LHCN-M2 (cell line): ENCODE results near the gene OR5H14. TPM values are rescaled to one million over a fixed set of nuclear protein-coding genes. Genes with fewer than 3 reads are reported as not detected.

Experiments
- DNase-seq: peaks from one replicate; pipeline ENCODE4 v3.0.0-alpha.2; 2012; ENCODE audit warnings: low read depth
- total RNA-seq: library from RNA; depleted of rRNA; stranded (reverse); fragments of >200 nt; gene quantifications from 2 replicates; pipeline ENCODE4 v1.2.3, GENCODE V29; 2014; rRNA removed

Gene OR5H14
- total RNA-seq, 1 experiment from 2014 or later, result not detected

- no peak for DNase-seq
Measured at GRCh38 chr3:98199020-98199419, 51.7 kb downstream of the OR5H14 start.

Other genes starting within 250 kb of the OR5H14 start
- 26.5 and 28.5 TPM in 2 replicates for gene RIOX2, start 175.0 kb upstream of the OR5H14 start, total RNA-seq
- not detected in 2 replicates for gene GABRR3, start 112.2 kb upstream of the OR5H14 start, total RNA-seq
- gene OR5AC2, start 60.3 kb upstream of the OR5H14 start, total RNA-seq, result not detected in 2 replicates
- gene OR5H1, start 16.8 kb upstream of the OR5H14 start, total RNA-seq, result not detected in 2 replicates
- gene OR5H15, start 19.2 kb downstream of the OR5H14 start, total RNA-seq, result not detected in 2 replicates
- gene OR5H6, start 116.8 kb downstream of the OR5H14 start, total RNA-seq, result not detected in 2 replicates
- not detected in 2 replicates for gene OR5H2, start 135.0 kb downstream of the OR5H14 start, total RNA-seq
- not detected in 2 replicates for gene OR5K4, start 206.4 kb downstream of the OR5H14 start, total RNA-seq
- not detected in 2 replicates for gene OR5K3, start 243.2 kb downstream of the OR5H14 start, total RNA-seq